ENCODE results near the gene RRM1. TPM values are rescaled to one million over a fixed set of nuclear protein-coding genes. Genes with fewer than 3 reads are reported as not detected.

The RRM1 gene
- 38.6 and 42.7 TPM in 2 replicates for total RNA-seq

DNA sequence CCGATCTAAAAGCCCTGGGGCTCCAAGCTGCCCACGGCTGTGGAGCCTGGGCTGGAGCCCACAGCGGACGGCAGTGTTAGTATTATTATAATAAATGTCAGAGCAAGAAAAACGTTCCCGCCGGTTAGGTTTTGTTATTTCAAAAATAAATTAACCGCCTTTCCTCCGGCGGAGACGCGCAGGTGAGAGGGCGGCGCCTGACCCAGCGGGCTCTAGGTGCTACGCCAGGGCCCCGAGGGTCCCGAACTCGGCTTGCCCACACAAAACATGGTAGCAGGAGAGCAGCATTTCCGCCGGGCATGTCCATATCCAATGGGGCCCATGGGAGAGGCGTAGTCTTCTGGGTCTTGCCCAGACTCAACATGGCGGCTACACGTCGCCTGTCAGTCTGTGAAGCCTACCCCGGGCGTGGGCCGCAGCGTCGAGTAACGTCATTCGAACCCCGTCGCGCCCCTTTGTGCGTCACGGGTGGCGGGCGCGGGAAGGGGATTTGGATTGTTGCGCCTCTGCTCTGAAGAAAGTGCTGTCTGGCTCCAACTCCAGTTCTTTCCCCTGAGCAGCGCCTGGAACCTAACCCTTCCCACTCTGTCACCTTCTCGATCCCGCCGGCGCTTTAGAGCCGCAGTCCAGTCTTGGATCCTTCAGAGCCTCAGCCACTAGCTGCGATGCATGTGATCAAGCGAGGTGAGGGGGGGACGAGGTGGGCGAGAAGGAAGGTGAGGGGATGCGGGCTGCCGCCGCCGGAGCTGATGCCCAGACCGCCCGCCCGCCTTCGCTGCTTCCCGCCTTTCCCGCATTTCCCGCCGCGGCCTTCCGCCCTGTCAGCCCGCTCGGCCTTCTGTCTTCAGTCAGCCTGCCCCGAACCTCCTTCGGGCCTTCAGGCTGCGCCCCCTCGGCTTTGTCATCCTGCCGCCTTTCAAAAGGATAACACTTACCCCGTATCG lies at the start of gene RRM1:
RRM1 (plus strand) TSS at position 452 of the 944 bp plus-strand sequence; CDS start at position 666, 214 bp downstream.

Other genes starting within 250 kb of the RRM1 start
- 27.5 and 37.1 TPM in 2 replicates for gene STIM1, start 239.1 kb upstream of the RRM1 start, total RNA-seq